ENCODE measurements around the gene TCF12. TPM values are rescaled to one million over a fixed set of nuclear protein-coding genes. Genes with fewer than 3 reads are reported as not detected.

The TCF12 gene
- total RNA-seq, 1 donor from 2014 or later: 112 TPM

- peak overlapping the region; percentile 72 for H3K27ac Mint-ChIP-seq (ENCODE audit: unreplicated experiment)
- peak overlapping the region; percentile 79 for H3K4me2 ChIP-seq (ENCODE audit: low read length)
- peaks cover 52% of the 10 kb centered on the region for H3K4me1 Mint-ChIP-seq (ENCODE audit: low read depth, unreplicated experiment)
- no peaks in the 10 kb centered on the region for H3K9me3 Mint-ChIP-seq (ENCODE audit: unreplicated experiment)
- H3K27ac ChIP-seq (ENCODE audit: low read depth, low read length): peak overlapping the region; percentile 74
- no peaks in the 10 kb centered on the region for H3K9me3 ChIP-seq (ENCODE audit: insufficient read depth, low read depth, low read length)
- no peak overlapping the region for H3K4me3 ChIP-seq (ENCODE audit: insufficient read depth, low read depth, low read length)
- H4K20me1 ChIP-seq (ENCODE audit: insufficient read depth, low read length): no peaks in the 10 kb centered on the region
- H3K36me3 ChIP-seq (ENCODE audit: insufficient read depth, low read length): no peaks in the 10 kb centered on the region
- H3K27me3 ChIP-seq (ENCODE audit: insufficient read depth, low read length): no peaks in the 10 kb centered on the region
- no peak for FAIRE-seq
- H2AFZ ChIP-seq (ENCODE audit: low read depth, low read length): no peak overlapping the region
- H3K36me3 Mint-ChIP-seq (ENCODE audit: low read depth, unreplicated experiment): no peaks in the 10 kb centered on the region
- TF ChIP-seq EZH2 (IDR thresholded peaks at IDR 0.05; ENCODE audit: insufficient read depth, low read length) (no peak), CTCF (IDR thresholded peaks at IDR 0.05; ENCODE audit: insufficient read depth, low read depth, low read length) (no peak)
- H3K4me1 ChIP-seq (ENCODE audit: insufficient read depth, low read length): peaks cover 48% of the 10 kb centered on the region
- H3K4me3 Mint-ChIP-seq (ENCODE audit: unreplicated experiment): peak overlapping the region; percentile 11
- peaks cover 59% of the 10 kb centered on the region for H3K79me2 ChIP-seq (ENCODE audit: insufficient read depth, low read length)
- H3K9ac ChIP-seq (ENCODE audit: low read length): peak overlapping the region; percentile 63
- no peak for DNase-seq (ENCODE audit: low read depth)
- H3K27me3 Mint-ChIP-seq (ENCODE audit: low read depth, unreplicated experiment): no peaks in the 10 kb centered on the region
These were observed 296.9 kb downstream of the TCF12 start for GRCh38 chr15:57215326-57215725.

GRCh38 chr15:57215881-57216280 lies 297.4 kb downstream of the TCF12 start:
- no peak for FAIRE-seq
- Mint-ChIP-seq H3K4me1 (ENCODE audit: low read depth, unreplicated experiment) (peaks cover 55% of the 10 kb centered on the region), H3K4me3 (ENCODE audit: unreplicated experiment) (peak overlapping the region; percentile 41), H3K36me3 (ENCODE audit: low read depth, unreplicated experiment) (no peaks in the 10 kb centered on the region), H3K27me3 (ENCODE audit: low read depth, unreplicated experiment) (no peaks in the 10 kb centered on the region), H3K27ac (ENCODE audit: unreplicated experiment) (peak overlapping the region; percentile 72), H3K9me3 (ENCODE audit: unreplicated experiment) (no peaks in the 10 kb centered on the region)
- H3K4me1 ChIP-seq (ENCODE audit: insufficient read depth, low read length): peaks cover 48% of the 10 kb centered on the region
- DNase-seq (ENCODE audit: low read depth): no peak
- H3K79me2 ChIP-seq (ENCODE audit: insufficient read depth, low read length): peaks cover 64% of the 10 kb centered on the region
- no peak overlapping the region for H2AFZ ChIP-seq (ENCODE audit: low read depth, low read length)
- H4K20me1 ChIP-seq (ENCODE audit: insufficient read depth, low read length): no peaks in the 10 kb centered on the region
- H3K36me3 ChIP-seq (ENCODE audit: insufficient read depth, low read length): no peaks in the 10 kb centered on the region
- peak overlapping the region; percentile 74 for H3K27ac ChIP-seq (ENCODE audit: low read depth, low read length)
- H3K9ac ChIP-seq (ENCODE audit: low read length): peak overlapping the region; percentile 63
- no peaks in the 10 kb centered on the region for H3K27me3 ChIP-seq (ENCODE audit: insufficient read depth, low read length)
- H3K4me3 ChIP-seq (ENCODE audit: insufficient read depth, low read depth, low read length): peak overlapping the region; percentile 20
- TF ChIP-seq CTCF (IDR thresholded peaks at IDR 0.05; ENCODE audit: insufficient read depth, low read depth, low read length): no peak
- no peak for TF ChIP-seq EZH2 (IDR thresholded peaks at IDR 0.05; ENCODE audit: insufficient read depth, low read length)
- no peaks in the 10 kb centered on the region for H3K9me3 ChIP-seq (ENCODE audit: insufficient read depth, low read depth, low read length)
- H3K4me2 ChIP-seq (ENCODE audit: low read length): peak overlapping the region; percentile 79

GRCh38 chr15:57216288-57216687 lies 297.8 kb downstream of the TCF12 start:
- H3K27ac Mint-ChIP-seq (ENCODE audit: unreplicated experiment): peak overlapping the region; percentile 72
- Histone ChIP-seq H3K9me3 (ENCODE audit: insufficient read depth, low read depth, low read length) (no peaks in the 10 kb centered on the region), H3K4me1 (ENCODE audit: insufficient read depth, low read length) (peaks cover 48% of the 10 kb centered on the region), H3K4me2 (ENCODE audit: low read length) (peak overlapping the region; percentile 79), H3K27me3 (ENCODE audit: insufficient read depth, low read length) (no peaks in the 10 kb centered on the region), H4K20me1 (ENCODE audit: insufficient read depth, low read length) (no peaks in the 10 kb centered on the region), H3K4me3 (ENCODE audit: insufficient read depth, low read depth, low read length) (peak overlapping the region; percentile 20), H3K27ac (ENCODE audit: low read depth, low read length) (peak overlapping the region; percentile 74), H3K79me2 (ENCODE audit: insufficient read depth, low read length) (peaks cover 68% of the 10 kb centered on the region), H3K36me3 (ENCODE audit: insufficient read depth, low read length) (no peaks in the 10 kb centered on the region), H3K9ac (ENCODE audit: low read length) (peak overlapping the region; percentile 63), H2AFZ (ENCODE audit: low read depth, low read length) (no peak overlapping the region)
- no peak for TF ChIP-seq CTCF (IDR thresholded peaks at IDR 0.05; ENCODE audit: insufficient read depth, low read depth, low read length)
- TF ChIP-seq EZH2 (IDR thresholded peaks at IDR 0.05; ENCODE audit: insufficient read depth, low read length): no peak
- H3K9me3 Mint-ChIP-seq (ENCODE audit: unreplicated experiment): no peaks in the 10 kb centered on the region
- peak; percentile 32 for FAIRE-seq
- DNase-seq (ENCODE audit: low read depth): peak; percentile 91
- H3K4me3 Mint-ChIP-seq (ENCODE audit: unreplicated experiment): peak overlapping the region; percentile 41
- no peaks in the 10 kb centered on the region for H3K36me3 Mint-ChIP-seq (ENCODE audit: low read depth, unreplicated experiment)
- H3K4me1 Mint-ChIP-seq (ENCODE audit: low read depth, unreplicated experiment): peaks cover 59% of the 10 kb centered on the region
- H3K27me3 Mint-ChIP-seq (ENCODE audit: low read depth, unreplicated experiment): no peaks in the 10 kb centered on the region
